Calu3 (cell line): ENCODE measurements around the gene BCL3. TPM values are rescaled to one million over a fixed set of nuclear protein-coding genes. Genes with fewer than 3 reads are reported as not detected.
A peak's percentile ranks its signal among the peaks of the same experiment; 100 is the strongest.

Experiments used
- BruUV-seq: library from RNA; stranded (reverse); fragments of 400-500 nt; replicated peaks from 2 replicates; lab custom pipeline; 2021; lab: Mats Ljungman, UMichigan
- CTCF ChIA-PET: fragments of 300-600 bp; sonication (Branson Sonifier 250); formaldehyde crosslinking; loops from one replicate; lab custom pipeline; 2022; ENCODE audit warnings: antibody characterized with exemption; lab: Charles Lee
- DNase-seq: peaks from one replicate; pipeline ENCODE4 v3.0.0; 2022
- H3K27ac Mint-ChIP-seq: one replicate; pipeline ENCODE4 v1.8.0; 2022; ENCODE audit warnings: mixed read lengths; ENCODE audit not compliant: unreplicated experiment
- H3K27me3 Mint-ChIP-seq: one replicate; pipeline ENCODE4 v1.8.0; 2022; ENCODE audit warnings: mixed read lengths; ENCODE audit not compliant: unreplicated experiment
- H3K36me3 Mint-ChIP-seq: one replicate; pipeline ENCODE4 v1.8.0; 2022; ENCODE audit warnings: mild to moderate bottlenecking, moderate library complexity, mixed read lengths; ENCODE audit not compliant: insufficient read depth, unreplicated experiment
- H3K4me1 Mint-ChIP-seq: one replicate; pipeline ENCODE4 v1.8.0; 2022; ENCODE audit warnings: mild to moderate bottlenecking, low read depth, mixed read lengths; ENCODE audit not compliant: unreplicated experiment
- H3K4me3 Mint-ChIP-seq: one replicate; pipeline ENCODE4 v1.8.0; 2022; ENCODE audit warnings: mild to moderate bottlenecking, low read depth, moderate library complexity, mixed read lengths; ENCODE audit not compliant: unreplicated experiment
- H3K9me3 Mint-ChIP-seq: one replicate; pipeline ENCODE4 v1.8.0; 2022; ENCODE audit warnings: low read depth, mixed read lengths; ENCODE audit not compliant: unreplicated experiment
- intact Hi-C: fragments of 100-400 bp; cut with micrococcal nuclease; formaldehyde crosslinking; loops from one replicate; pipeline ENCODE4 v1.10.0; 2022; ENCODE audit not compliant: unreplicated experiment
- total RNA-seq: library from RNA; stranded (reverse); gene quantifications from 2 replicates; pipeline ENCODE4 v1.2.3, GENCODE V29; 2022
- TF ChIP-seq, protein P1 (sequence below): fragments of 200-600 bp; IDR thresholded peaks from one replicate; pipeline ENCODE4 v1.8.0; 2022; ENCODE audit warnings: antibody characterized with exemption; ENCODE audit not compliant: unreplicated experiment

BCL3 gene
- total RNA-seq, 1 experiment from 2014 or later = 37.7 TPM

DNA sequence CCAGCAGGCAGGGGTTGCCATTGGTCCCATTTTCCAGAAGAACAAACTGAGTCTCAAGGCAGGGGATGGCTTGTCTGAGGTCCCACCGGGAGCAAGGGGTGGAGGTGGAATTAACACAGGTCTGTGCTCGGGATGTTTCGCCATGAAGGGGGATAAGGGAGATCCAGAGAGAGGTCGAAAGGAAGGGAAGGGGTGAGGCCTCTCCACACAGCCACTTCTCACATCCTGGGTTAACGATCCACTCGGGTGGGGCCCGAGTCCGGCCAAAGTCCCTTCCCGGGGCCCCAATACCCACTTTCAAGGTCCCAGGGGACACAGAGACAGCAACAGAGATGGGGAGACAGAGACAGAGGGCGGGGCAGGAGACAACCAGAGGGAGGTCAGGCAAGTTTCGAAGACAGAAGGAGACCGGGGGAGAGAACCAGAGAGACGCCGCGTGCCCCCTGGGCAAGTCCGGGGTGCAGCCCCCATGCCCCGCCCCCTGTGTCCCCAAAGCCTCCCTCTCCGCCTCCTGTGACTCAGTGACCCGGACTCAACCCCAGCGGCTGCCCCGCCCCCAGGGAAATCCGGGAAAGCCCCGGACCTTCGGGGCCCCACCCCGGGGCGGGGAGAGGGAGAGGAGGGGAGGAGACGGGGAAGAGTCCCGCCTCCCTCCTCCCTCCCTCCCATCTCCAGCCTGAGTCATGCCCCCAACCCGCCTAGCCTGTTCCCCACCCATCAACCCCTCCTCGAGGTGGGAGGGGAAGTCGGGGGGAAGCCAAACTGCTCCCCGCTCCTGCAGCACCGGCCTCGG lies 1.4 kb upstream of the BCL3 start:
- Mint-ChIP-seq H3K27me3 (no peaks in the 10 kb centered on the region), H3K4me1 (peaks cover 68% of the 10 kb centered on the region), H3K9me3 (no peaks in the 10 kb centered on the region), H3K4me3 (peak overlapping the region; percentile 72), H3K27ac (peak overlapping the region; percentile 81), H3K36me3 (peaks cover 70% of the 10 kb centered on the region)
- intact Hi-C loops = no loop called here
- DNase-seq = peak; percentile 99
- CTCF ChIA-PET = interaction anchor here (0.6 kb wide), 1 partner anchor 35 kb away, joined by 5 read pairs; no protein-coding TSS in a partner anchor
- TF ChIP-seq, protein P1, sequence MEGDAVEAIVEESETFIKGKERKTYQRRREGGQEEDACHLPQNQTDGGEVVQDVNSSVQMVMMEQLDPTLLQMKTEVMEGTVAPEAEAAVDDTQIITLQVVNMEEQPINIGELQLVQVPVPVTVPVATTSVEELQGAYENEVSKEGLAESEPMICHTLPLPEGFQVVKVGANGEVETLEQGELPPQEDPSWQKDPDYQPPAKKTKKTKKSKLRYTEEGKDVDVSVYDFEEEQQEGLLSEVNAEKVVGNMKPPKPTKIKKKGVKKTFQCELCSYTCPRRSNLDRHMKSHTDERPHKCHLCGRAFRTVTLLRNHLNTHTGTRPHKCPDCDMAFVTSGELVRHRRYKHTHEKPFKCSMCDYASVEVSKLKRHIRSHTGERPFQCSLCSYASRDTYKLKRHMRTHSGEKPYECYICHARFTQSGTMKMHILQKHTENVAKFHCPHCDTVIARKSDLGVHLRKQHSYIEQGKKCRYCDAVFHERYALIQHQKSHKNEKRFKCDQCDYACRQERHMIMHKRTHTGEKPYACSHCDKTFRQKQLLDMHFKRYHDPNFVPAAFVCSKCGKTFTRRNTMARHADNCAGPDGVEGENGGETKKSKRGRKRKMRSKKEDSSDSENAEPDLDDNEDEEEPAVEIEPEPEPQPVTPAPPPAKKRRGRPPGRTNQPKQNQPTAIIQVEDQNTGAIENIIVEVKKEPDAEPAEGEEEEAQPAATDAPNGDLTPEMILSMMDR = no peak
- BruUV-seq = no TSS peak

DNA sequence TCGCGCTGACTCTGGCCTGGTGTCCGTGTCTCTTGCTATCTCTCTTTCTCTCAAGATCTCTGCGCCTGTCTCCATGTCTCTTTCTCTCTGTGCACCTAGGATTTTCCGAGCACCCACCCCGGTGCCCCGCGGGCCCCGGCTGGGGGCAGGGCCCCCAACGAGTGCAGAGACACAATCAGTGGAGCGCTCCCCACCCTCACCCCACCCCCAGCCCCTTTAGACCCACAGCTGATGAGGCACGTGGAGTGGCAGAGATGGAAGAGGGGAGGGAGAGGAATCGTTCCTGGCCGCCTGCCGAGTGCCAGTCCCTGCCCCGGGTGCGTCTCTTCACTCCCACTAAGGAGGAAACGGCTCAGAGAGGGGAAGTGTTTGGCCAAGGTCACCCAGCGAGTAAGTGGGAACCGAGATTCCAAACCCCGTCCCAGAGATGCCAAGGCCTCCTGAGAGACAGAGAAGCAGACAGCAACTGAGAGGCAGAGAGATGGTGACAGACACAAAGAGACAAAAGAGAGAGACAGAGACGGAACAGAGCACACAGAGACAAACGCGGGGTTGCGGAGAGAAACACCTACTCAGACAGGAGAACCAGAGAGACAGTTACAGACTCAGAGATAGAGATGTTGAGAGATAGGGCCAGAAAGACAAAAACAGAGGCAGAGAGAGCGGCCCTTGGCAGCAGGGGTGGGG lies 626 bp upstream of the BCL3 start:
- H3K27me3 Mint-ChIP-seq = no peaks in the 10 kb centered on the region
- H3K4me1 Mint-ChIP-seq = peaks cover 68% of the 10 kb centered on the region
- H3K36me3 Mint-ChIP-seq = peaks cover 70% of the 10 kb centered on the region
- H3K27ac Mint-ChIP-seq = peak overlapping the region; percentile 81
- TF ChIP-seq, protein P1 = no peak
- intact Hi-C loops = no loop called here
- peak; percentile 66 for DNase-seq
- H3K9me3 Mint-ChIP-seq = no peaks in the 10 kb centered on the region
- CTCF ChIA-PET = no interaction called here
- H3K4me3 Mint-ChIP-seq = peak overlapping the region; percentile 72
- BruUV-seq = TSS peak; percentile 76

DNA sequence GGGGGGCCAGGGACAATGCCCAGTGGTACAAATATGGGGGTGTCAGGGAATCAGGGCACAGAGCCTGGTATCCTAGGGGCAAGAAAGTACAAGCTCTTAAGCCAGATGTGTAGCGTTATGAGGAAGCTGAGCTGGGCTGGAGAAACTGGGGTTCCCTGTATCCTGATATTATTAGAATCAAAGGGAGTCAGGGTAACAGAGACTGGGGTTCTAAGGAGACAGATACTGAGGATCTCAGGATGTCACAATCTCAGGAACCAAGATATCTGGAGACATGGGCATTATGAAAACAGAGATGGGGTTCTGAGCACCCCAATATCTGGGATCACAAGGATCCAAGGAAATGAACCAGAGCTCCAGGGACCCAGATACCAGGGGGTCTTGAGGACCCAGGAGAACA lies 784 bp downstream of the BCL3 start:
- H3K4me1 Mint-ChIP-seq = peaks cover 74% of the 10 kb centered on the region
- DNase-seq = no peak
- TF ChIP-seq, protein P1 = no peak
- peak overlapping the region; percentile 72 for H3K4me3 Mint-ChIP-seq
- H3K36me3 Mint-ChIP-seq = peaks cover 82% of the 10 kb centered on the region
- BruUV-seq = TSS peak; percentile 49
- H3K27ac Mint-ChIP-seq = peak overlapping the region; percentile 74
- intact Hi-C loops = no loop called here
- CTCF ChIA-PET = interaction anchor here (0.6 to 0.7 kb wide), 4 partner anchors 21 to 964 kb away, joined by 3 to 7 read pairs (median 4); no protein-coding TSS in a partner anchor
- H3K27me3 Mint-ChIP-seq = no peaks in the 10 kb centered on the region
- H3K9me3 Mint-ChIP-seq = no peaks in the 10 kb centered on the region

DNA sequence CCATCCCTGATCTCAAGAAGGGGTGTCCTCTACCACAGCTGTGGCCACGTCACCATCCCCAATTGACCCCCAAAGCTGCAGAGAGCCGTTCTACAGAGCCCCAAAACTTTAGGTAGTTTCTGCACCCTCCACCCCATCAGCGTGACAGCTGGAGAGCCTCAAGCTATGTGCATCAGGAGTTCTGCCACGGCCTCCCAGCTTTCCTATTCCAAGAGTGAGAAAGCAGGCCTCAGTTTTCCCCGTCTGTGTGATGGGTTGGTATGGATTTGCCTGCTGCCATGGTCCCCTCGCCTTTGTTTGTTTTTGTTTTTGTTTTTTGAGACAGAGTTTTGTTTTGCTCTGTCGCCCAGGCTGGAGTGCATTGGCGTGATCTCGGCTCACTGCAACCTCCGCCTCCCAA lies 1.5 kb downstream of the BCL3 start:
- Mint-ChIP-seq H3K27ac (peak overlapping the region; percentile 74), H3K27me3 (no peaks in the 10 kb centered on the region), H3K4me1 (peaks cover 80% of the 10 kb centered on the region), H3K9me3 (no peaks in the 10 kb centered on the region), H3K36me3 (peaks cover 89% of the 10 kb centered on the region), H3K4me3 (peak overlapping the region; percentile 72)
- intact Hi-C loops = no loop called here
- CTCF ChIA-PET = no interaction called here
- BruUV-seq = no TSS peak
- DNase-seq = no peak
- TF ChIP-seq, protein P1 = no peak
